ENCODE results near the gene PCDHB13. TPM values are rescaled to one million over a fixed set of nuclear protein-coding genes. Genes with fewer than 3 reads are reported as not detected.
A peak's percentile ranks its signal among the peaks of the same experiment; 100 is the strongest.
"Not testable (repeated sequence)": the region's sequence is repeated elsewhere in the genome, so short reads cannot be mapped to it uniquely, and the experiment has no call there.

The PCDHB13 gene
- total RNA-seq, 1 experiment from 2014 or later = 0.03 TPM

DNA sequence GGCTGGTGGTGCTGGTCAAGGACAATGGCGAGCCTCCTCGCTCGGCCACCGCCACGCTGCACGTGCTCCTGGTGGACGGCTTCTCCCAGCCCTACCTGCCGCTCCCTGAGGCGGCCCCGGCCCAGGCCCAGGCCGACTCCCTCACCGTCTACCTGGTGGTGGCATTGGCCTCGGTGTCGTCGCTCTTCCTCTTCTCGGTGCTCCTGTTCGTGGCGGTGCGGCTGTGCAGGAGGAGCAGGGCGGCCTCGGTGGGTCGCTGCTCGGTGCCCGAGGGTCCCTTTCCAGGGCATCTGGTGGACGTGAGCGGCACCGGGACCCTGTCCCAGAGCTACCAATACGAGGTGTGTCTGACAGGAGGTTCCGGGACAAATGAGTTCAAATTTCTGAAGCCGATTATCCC lies 11.7 kb downstream of the PCDHB13 start:
- H3K27me3 ChIP-seq (ENCODE audit: control insufficient read depth, insufficient read depth, low read length); H3K36me3 ChIP-seq (replicated peaks; ENCODE audit: control insufficient read depth, insufficient read depth, low read length); H3K4me3 ChIP-seq (ENCODE audit: insufficient read depth, low read depth, low read length); DNase-seq: not testable (repeated sequence)

DNA sequence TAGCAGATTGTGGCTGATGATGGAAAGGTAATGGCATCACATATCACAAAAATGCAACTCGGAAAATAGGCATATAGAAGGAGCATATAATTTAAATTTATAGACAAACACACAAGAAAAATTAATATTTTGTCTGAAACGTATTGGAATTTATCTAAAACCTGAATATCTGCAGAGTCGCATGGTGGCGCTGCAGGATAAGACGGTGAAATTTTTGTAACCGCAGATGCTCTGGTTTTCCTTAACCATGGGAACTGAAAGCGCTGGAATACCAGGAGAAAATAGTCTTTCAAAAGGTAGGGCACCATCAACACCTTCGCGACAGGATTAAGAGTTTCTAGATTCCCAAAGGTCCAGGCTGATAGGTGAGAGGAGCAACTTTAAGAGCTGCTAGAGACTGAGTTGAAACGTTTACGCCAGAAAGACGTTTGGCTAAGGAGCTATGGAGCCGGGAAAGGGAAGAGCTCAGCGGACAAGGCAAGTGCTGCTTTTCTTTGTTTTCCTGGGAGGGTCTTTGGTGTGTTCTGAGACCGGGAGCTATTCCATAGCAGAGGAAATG lies 20.5 kb downstream of the PCDHB13 start:
- no peak for DNase-seq
- Histone ChIP-seq H3K27me3 (ENCODE audit: control insufficient read depth, insufficient read depth, low read length) (no peaks in the 10 kb centered on the region), H3K4me3 (ENCODE audit: insufficient read depth, low read depth, low read length) (no peak overlapping the region), H3K36me3 (replicated peaks; ENCODE audit: control insufficient read depth, insufficient read depth, low read length) (no peaks in the 10 kb centered on the region)

DNA sequence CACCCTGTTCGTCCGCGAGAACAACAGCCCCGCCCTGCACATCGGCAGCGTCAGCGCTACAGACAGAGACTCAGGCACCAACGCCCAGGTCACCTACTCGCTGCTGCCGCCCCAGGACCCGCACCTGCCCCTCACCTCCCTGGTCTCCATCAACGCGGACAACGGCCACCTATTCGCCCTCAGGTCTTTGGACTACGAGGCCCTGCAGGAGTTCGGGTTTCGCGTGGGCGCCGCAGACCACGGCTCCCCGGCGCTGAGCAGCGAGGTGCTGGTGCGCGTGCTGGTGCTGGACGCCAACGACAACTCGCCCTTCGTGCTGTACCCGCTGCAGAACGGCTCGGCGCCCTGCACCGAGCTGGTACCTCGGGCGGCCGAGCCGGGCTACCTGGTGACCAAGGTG lies 22.2 kb downstream of the PCDHB13 start:
- not testable (repeated sequence) for H3K27me3 ChIP-seq (ENCODE audit: control insufficient read depth, insufficient read depth, low read length); H3K4me3 ChIP-seq (ENCODE audit: insufficient read depth, low read depth, low read length); H3K36me3 ChIP-seq (replicated peaks; ENCODE audit: control insufficient read depth, insufficient read depth, low read length); DNase-seq

DNA sequence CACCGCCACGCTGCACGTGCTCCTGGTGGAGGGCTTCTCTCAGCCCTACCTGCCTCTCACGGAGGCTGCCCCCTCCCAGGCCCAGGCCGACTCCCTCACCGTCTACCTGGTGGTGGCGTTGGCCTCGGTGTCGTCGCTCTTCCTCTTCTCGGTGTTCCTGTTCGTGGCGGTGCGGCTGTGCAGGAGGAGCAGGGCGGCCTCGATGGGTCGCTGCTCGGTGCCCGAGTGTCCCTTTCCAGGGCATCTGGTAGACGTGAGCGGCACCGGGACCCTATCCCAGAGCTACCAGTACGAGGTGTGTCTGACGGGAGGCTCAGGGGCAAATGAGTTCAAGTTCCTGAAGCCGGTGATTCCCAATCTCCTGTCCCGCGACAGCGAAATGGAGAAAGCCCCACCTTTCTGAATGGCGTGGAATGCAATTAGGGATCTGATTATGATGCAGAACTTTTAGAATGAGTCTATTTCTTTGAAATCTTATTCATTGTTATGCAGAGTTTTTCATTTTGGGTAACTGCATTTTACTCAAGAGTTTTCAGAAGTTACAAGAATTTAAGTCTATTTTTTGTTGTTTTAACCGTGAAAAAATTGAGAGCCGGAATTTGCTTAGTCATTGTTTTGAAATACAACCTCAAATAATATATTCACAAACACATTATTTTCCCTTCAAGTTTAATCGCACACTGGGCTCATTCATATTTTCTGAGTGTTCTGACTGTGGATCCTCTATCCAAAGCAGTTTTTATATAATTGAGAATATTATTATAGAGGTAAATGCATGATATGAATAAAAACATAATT lies 23.0 kb downstream of the PCDHB13 start:
- DNase-seq = no peak
- no peak overlapping the region for H3K4me3 ChIP-seq (ENCODE audit: insufficient read depth, low read depth, low read length)
- no peaks in the 10 kb centered on the region for H3K36me3 ChIP-seq (replicated peaks; ENCODE audit: control insufficient read depth, insufficient read depth, low read length)
- no peaks in the 10 kb centered on the region for H3K27me3 ChIP-seq (ENCODE audit: control insufficient read depth, insufficient read depth, low read length)

DNA sequence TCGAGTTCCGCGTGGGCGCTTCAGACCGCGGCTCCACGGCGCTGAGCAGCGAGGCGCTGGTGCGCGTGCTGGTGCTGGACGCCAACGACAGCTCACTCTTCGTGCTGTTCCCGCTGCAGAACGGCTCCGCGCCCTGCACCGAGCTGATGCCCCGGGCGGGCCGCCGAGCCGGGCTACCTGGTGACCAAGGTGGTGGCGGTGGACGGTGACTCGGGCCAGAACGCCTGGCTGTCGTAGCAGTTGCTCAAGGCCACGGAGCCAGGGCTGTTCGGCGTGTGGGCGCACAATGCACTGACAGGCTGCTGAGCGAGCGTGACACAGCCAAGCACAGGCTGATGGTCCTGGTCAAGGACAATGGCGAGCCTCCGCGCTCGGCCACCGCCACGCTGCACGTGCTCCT lies 27.8 kb downstream of the PCDHB13 start:
- H3K4me3 ChIP-seq (ENCODE audit: insufficient read depth, low read depth, low read length) = no peak overlapping the region
- no peaks in the 10 kb centered on the region for H3K27me3 ChIP-seq (ENCODE audit: control insufficient read depth, insufficient read depth, low read length)
- no peaks in the 10 kb centered on the region for H3K36me3 ChIP-seq (replicated peaks; ENCODE audit: control insufficient read depth, insufficient read depth, low read length)
- no peak for DNase-seq

DNA sequence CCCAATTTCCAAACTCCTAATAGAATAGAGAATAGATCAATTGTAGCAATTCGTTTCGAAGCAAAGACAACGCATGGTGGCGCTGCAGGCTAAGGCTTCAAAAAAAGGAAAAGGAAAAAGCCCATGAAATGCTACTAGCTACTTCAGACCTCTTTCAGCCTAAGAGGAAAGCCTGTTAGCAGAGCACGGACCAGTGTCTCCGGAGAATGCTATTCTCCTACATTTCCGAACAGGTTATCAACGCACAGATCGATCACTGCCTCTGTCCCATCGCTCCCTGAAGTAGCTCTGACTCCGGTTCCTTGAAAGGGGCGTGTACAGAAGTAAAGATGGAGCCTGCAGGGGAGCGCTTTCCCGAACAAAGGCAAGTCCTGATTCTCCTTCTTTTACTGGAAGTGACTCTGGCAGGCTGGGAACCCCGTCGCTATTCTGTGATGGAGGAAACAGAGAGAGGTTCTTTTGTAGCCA lies 31.6 kb downstream of the PCDHB13 start, which contains the start of gene PCDHB15:
PCDHB15 (plus strand) TSS at position 146 of the 468 bp plus-strand sequence; CDS start at position 330, 184 bp downstream.
- DNase-seq = peak; percentile 47
- Histone ChIP-seq H3K36me3 (replicated peaks; ENCODE audit: control insufficient read depth, insufficient read depth, low read length) (no peaks in the 10 kb centered on the region), H3K27me3 (ENCODE audit: control insufficient read depth, insufficient read depth, low read length) (no peaks in the 10 kb centered on the region), H3K4me3 (ENCODE audit: insufficient read depth, low read depth, low read length) (no peak within 1 kb of the TSS; the same call in 1 of the 2 replicates)

DNA sequence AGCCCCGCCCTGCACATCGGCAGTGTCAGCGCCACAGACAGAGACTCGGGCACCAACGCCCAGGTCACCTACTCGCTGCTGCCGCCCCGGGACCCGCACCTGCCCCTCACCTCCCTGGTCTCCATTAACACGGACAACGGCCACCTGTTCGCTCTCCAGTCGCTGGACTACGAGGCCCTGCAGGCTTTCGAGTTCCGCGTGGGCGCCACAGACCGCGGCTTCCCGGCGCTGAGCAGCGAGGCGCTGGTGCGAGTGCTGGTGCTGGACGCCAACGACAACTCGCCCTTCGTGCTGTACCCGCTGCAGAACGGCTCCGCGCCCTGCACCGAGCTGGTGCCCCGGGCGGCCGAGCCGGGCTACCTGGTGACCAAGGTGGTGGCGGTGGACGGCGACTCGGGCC lies 33.3 kb downstream of the PCDHB13 start:
- not testable (repeated sequence) for H3K36me3 ChIP-seq (replicated peaks; ENCODE audit: control insufficient read depth, insufficient read depth, low read length); DNase-seq; H3K27me3 ChIP-seq (ENCODE audit: control insufficient read depth, insufficient read depth, low read length); H3K4me3 ChIP-seq (ENCODE audit: insufficient read depth, low read depth, low read length)

DNA sequence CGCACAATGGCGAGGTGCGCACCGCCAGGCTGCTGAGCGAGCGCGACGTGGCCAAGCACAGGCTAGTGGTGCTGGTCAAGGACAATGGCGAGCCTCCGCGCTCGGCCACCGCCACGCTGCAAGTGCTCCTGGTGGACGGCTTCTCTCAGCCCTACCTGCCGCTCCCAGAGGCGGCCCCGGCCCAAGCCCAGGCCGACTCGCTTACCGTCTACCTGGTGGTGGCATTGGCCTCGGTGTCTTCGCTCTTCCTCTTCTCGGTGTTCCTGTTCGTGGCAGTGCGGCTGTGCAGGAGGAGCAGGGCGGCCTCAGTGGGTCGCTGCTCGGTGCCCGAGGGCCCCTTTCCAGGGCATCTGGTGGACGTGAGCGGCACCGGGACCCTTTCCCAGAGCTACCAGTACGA lies 33.7 kb downstream of the PCDHB13 start:
- not testable (repeated sequence) for H3K36me3 ChIP-seq (replicated peaks; ENCODE audit: control insufficient read depth, insufficient read depth, low read length); DNase-seq; H3K4me3 ChIP-seq (ENCODE audit: insufficient read depth, low read depth, low read length); H3K27me3 ChIP-seq (ENCODE audit: control insufficient read depth, insufficient read depth, low read length)

DNA sequence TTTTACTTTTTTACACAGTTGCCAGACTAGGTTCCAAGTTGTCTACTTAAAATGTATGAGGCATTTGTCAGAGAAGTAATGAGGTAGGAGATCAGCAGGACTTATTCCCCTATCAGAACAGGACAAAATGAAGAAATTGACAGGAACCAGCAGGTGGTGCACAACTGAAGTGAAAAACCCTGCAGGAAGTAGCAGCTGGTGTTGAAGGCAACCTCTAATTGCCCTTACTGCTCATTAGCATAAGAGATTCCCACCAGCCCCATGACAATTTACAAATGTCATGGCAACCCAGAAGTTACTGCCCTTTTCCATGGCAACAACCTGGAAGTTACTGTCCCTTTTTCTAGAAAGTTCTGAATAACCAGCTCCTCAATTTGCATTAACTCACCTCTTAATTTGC lies 36.9 kb downstream of the PCDHB13 start:
- Histone ChIP-seq H3K36me3 (replicated peaks; ENCODE audit: control insufficient read depth, insufficient read depth, low read length) (no peaks in the 10 kb centered on the region), H3K4me3 (ENCODE audit: insufficient read depth, low read depth, low read length) (no peak overlapping the region), H3K27me3 (ENCODE audit: control insufficient read depth, insufficient read depth, low read length) (no peaks in the 10 kb centered on the region)
- DNase-seq = no peak

DNA sequence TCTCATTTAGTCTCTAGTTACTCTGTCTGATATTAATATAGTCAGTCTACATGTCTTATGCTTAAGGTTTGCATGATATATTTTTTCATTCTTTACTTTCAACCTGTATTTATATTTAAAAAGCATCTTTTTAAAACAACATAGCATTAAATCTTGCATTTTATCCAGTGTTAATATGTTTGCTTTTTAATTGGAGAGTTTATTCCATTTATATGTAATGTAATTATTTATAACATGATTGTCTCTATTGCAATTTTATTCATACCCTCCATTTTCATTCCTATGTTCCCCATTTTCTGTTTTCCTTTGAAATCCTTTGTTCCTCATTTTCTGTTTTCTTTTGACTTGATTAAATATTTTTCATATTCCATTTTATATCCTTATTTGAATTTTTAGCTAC lies 44.7 kb downstream of the PCDHB13 start:
- Histone ChIP-seq H3K4me3 (ENCODE audit: insufficient read depth, low read depth, low read length) (no peak overlapping the region), H3K36me3 (replicated peaks; ENCODE audit: control insufficient read depth, insufficient read depth, low read length) (no peaks in the 10 kb centered on the region), H3K27me3 (ENCODE audit: control insufficient read depth, insufficient read depth, low read length) (no peaks in the 10 kb centered on the region)
- no peak for DNase-seq

DNA sequence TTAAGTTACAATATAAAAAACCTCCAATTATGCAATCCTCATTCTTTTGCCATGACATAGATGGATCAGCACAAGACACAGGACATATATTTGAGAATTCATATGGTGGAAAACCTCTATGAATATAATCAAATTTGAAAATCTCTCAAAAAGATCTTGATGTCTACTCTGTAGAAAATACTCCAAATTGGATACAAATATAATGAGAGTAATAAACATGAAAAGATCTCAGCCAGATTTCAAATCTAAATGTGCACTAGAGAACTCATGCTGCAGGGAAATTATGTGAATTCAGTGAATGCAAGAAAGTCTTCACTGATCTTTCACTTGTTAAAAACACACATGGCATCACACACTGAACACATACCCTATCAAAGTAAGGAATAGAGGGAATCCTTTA lies 45.2 kb downstream of the PCDHB13 start:
- Histone ChIP-seq H3K27me3 (ENCODE audit: control insufficient read depth, insufficient read depth, low read length) (no peaks in the 10 kb centered on the region), H3K36me3 (replicated peaks; ENCODE audit: control insufficient read depth, insufficient read depth, low read length) (no peaks in the 10 kb centered on the region), H3K4me3 (ENCODE audit: insufficient read depth, low read depth, low read length) (no peak overlapping the region)
- DNase-seq = no peak

DNA sequence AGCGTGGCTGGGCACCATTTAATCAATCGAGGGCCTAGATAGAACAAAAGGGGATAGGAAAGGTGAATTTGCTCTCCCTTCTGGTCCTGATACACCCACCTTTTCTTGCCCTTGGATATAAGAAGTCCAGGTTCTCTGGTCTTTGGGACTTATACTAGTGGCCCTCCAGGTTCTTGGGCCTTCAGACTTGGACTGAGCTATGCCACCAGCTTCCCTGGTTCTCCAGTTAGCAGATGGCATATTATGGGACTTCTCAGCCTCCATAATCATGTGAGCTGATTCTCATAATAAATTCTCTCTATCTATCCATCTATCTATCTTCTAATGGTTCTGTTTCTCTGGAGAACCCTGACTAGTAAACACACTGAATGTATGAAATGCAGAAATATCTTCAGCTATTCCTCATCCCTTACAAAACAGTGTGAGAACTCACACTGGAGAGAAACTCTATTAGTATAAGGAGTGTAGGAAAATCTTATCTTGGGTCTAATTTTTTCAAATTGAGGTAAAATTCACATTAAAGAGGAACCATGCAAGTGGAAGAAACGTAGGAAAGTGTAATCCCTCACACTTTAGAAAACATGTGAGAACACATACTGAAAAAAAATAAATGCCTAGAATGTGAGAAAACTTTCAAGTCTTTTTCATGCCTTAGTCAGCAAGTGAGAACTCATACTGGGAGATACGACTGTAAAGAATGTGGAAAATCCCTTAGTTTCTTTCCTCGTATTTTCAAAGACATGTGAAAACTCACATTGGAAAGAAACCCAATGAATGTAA lies 46.9 kb downstream of the PCDHB13 start:
- no peaks in the 10 kb centered on the region for H3K36me3 ChIP-seq (replicated peaks; ENCODE audit: control insufficient read depth, insufficient read depth, low read length)
- H3K4me3 ChIP-seq (ENCODE audit: insufficient read depth, low read depth, low read length) = no peak overlapping the region
- DNase-seq = no peak
- no peaks in the 10 kb centered on the region for H3K27me3 ChIP-seq (ENCODE audit: control insufficient read depth, insufficient read depth, low read length)

DNA sequence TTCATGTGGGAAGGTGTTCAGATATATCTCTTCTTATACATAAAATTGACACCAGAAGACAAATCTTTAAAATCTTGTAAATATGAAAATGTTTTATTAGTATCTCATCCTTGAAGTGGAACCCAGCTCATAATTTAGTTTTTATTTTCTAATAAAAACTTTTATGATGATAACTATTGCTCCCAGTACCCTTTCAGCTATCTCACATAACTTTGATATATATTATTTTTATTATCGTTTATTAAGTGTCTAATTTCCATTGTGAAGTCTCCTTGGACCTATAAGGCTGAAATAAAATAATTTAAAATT lies 47.5 kb downstream of the PCDHB13 start:
- Histone ChIP-seq H3K27me3 (ENCODE audit: control insufficient read depth, insufficient read depth, low read length) (no peaks in the 10 kb centered on the region), H3K4me3 (ENCODE audit: insufficient read depth, low read depth, low read length) (no peak overlapping the region), H3K36me3 (replicated peaks; ENCODE audit: control insufficient read depth, insufficient read depth, low read length) (no peaks in the 10 kb centered on the region)
- DNase-seq = no peak
